Lower leg skin (tissue), 3 donors: ENCODE measurements around the gene TIPIN.

Experiments used
- CTCF ChIP-seq, 3 donors: fragments of 450-650 bp; IDR thresholded peaks; one replicate each; pipeline ENCODE4 v1.5.1; 2016; ENCODE audit warnings: antibody characterized with exemption in 3 of 3, mild to moderate bottlenecking in 3 of 3, moderate library complexity in 2 of 3
- POLR2A ChIP-seq, 2 donors: fragments of 450-650 bp; IDR thresholded peaks; one replicate each; pipeline ENCODE4 v1.6.1; 2016 to 2017; ENCODE audit warnings: antibody characterized with exemption in 2 of 2, mild to moderate bottlenecking in 1 of 2, moderate library complexity in 1 of 2

DNA sequence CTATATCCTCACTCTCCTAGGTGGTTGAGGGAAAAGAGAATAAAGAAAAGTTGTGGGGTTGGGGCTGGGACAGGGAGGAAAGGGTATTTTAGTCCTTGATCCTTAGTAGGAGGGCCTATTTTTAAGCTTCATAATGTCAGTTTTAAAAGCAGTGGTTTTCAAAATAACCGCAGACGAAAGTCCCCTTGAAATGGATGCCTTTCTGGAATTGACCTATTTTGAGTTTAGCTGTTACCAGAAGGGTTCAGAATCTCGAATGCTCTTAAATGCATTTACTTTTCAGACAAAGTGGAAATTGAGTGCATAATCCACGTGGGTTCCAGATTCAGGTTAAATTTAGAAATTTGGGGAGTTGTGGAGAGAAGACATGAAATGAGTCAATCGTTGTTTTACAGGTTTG, 46.8 kb upstream of the TIPIN start:
- TF ChIP-seq CTCF (IDR thresholded peaks at IDR 0.05) (no peak), POLR2A (IDR thresholded peaks at IDR 0.05) (no peak)
